Measurements from ENCODE around the gene MTARC1. TPM values are rescaled to one million over a fixed set of nuclear protein-coding genes. Genes with fewer than 3 reads are reported as not detected.

The MTARC1 gene
- total RNA-seq: not detected

- ATAC-seq: peak; percentile 39
- DNase-seq: no peak
- ChIA-PET CTCF (no interaction called here), POLR2A (interaction anchor here (0.7 kb wide), 1 partner anchor 681 kb away, joined by 3 read pairs; no protein-coding TSS in a partner anchor)
- Mint-ChIP-seq H3K27ac (no peak within 1 kb of the TSS), H3K4me1 (ENCODE audit: low read depth) (peaks cover 1% of the 10 kb centered on the region), H3K4me3 (no peak within 1 kb of the TSS), H3K27me3 (ENCODE audit: low read depth) (peaks cover 53% of the 10 kb centered on the region), H3K36me3 (ENCODE audit: low read depth) (no peaks in the 10 kb centered on the region), H3K9me3 (ENCODE audit: insufficient read depth) (no peaks in the 10 kb centered on the region)
These were observed at the start of gene MTARC1 for GRCh38 chr1:220786337-220787068. TSS of gene MTARC1 (plus strand) at chr1:220786913. CDS start at chr1:220786945, 32 bp downstream.

GRCh38 chr1:220741349-220741748, 45.4 kb upstream of the MTARC1 start:
- peaks cover 13% of the 10 kb centered on the region for H3K27me3 Mint-ChIP-seq (ENCODE audit: low read depth)
- no peak overlapping the region for H3K27ac Mint-ChIP-seq
- no peaks in the 10 kb centered on the region for H3K36me3 Mint-ChIP-seq (ENCODE audit: low read depth)
- DNase-seq: no peak
- no peaks in the 10 kb centered on the region for H3K4me1 Mint-ChIP-seq (ENCODE audit: low read depth)
- no peak overlapping the region for H3K4me3 Mint-ChIP-seq
- POLR2A ChIA-PET: no interaction called here
- no peak for ATAC-seq
- CTCF ChIA-PET: interaction anchor here (2.8 kb wide), 1 partner anchor 8 kb away, joined by 10 read pairs; no protein-coding TSS in a partner anchor
- H3K9me3 Mint-ChIP-seq (ENCODE audit: insufficient read depth): no peaks in the 10 kb centered on the region

- no peak for ATAC-seq
- no peaks in the 10 kb centered on the region for H3K4me1 Mint-ChIP-seq (ENCODE audit: low read depth)
- DNase-seq: no peak
- no peaks in the 10 kb centered on the region for H3K36me3 Mint-ChIP-seq (ENCODE audit: low read depth)
- peaks cover 17% of the 10 kb centered on the region for H3K27me3 Mint-ChIP-seq (ENCODE audit: low read depth)
- H3K27ac Mint-ChIP-seq: no peak overlapping the region
- POLR2A ChIA-PET: no interaction called here
- H3K9me3 Mint-ChIP-seq (ENCODE audit: insufficient read depth): no peaks in the 10 kb centered on the region
- CTCF ChIA-PET: interaction anchor here (2.8 kb wide), 1 partner anchor 9 kb away, joined by 10 read pairs; no protein-coding TSS in a partner anchor
- H3K4me3 Mint-ChIP-seq: no peak overlapping the region
These were observed 44.9 kb upstream of the MTARC1 start for GRCh38 chr1:220741825-220742224.

- ChIA-PET CTCF (interaction anchor here (2.8 kb wide), 1 partner anchor 9 kb away, joined by 10 read pairs; no protein-coding TSS in a partner anchor), POLR2A (no interaction called here)
- Mint-ChIP-seq H3K36me3 (ENCODE audit: low read depth) (no peaks in the 10 kb centered on the region), H3K4me3 (no peak overlapping the region), H3K27ac (no peak overlapping the region), H3K9me3 (ENCODE audit: insufficient read depth) (no peaks in the 10 kb centered on the region), H3K27me3 (ENCODE audit: low read depth) (peaks cover 22% of the 10 kb centered on the region), H3K4me1 (ENCODE audit: low read depth) (no peaks in the 10 kb centered on the region)
- ATAC-seq (no peak), DNase-seq (no peak)
These were observed 44.2 kb upstream of the MTARC1 start for GRCh38 chr1:220742520-220742919.

- H3K27ac Mint-ChIP-seq: no peak overlapping the region
These were observed 39.9 kb upstream of the MTARC1 start for GRCh38 chr1:220746851-220747250.

GRCh38 chr1:220747437-220748088, 39.1 kb upstream of the MTARC1 start:
- Mint-ChIP-seq H3K36me3 (ENCODE audit: low read depth) (no peaks in the 10 kb centered on the region), H3K4me3 (no peak overlapping the region), H3K4me1 (ENCODE audit: low read depth) (peaks cover 8% of the 10 kb centered on the region), H3K27ac (no peak overlapping the region), H3K27me3 (ENCODE audit: low read depth) (peaks cover 55% of the 10 kb centered on the region), H3K9me3 (ENCODE audit: insufficient read depth) (no peaks in the 10 kb centered on the region)
- POLR2A ChIA-PET: no interaction called here
- CTCF ChIA-PET: interaction anchor here (1.9 to 3.3 kb wide), 2 partner anchors 14 to 28 kb away, joined by 7 to 15 read pairs; no protein-coding TSS in a partner anchor
- ATAC-seq: no peak
- DNase-seq: no peak

More at GRCh38 chr1:220746851-220747250, 39.9 kb upstream of the MTARC1 start:
- POLR2A ChIA-PET: no interaction called here
- H3K27me3 Mint-ChIP-seq (ENCODE audit: low read depth): peaks cover 50% of the 10 kb centered on the region
- ATAC-seq: no peak
- no peaks in the 10 kb centered on the region for H3K9me3 Mint-ChIP-seq (ENCODE audit: insufficient read depth)
- H3K36me3 Mint-ChIP-seq (ENCODE audit: low read depth): no peaks in the 10 kb centered on the region
- DNase-seq: no peak
- no peak overlapping the region for H3K4me3 Mint-ChIP-seq
- H3K4me1 Mint-ChIP-seq (ENCODE audit: low read depth): peaks cover 8% of the 10 kb centered on the region
- CTCF ChIA-PET: interaction anchor here (1.1 to 3.3 kb wide), 3 partner anchors 14 to 32 kb away, joined by 3 to 15 read pairs (median 7); no protein-coding TSS in a partner anchor

GRCh38 chr1:220748089-220748934, 38.4 kb upstream of the MTARC1 start, which contains the start of gene MTARC2:
TSS of gene MTARC2 (plus strand) at chr1:220748322. CDS start at chr1:220748532, 210 bp downstream.
- Mint-ChIP-seq H3K27me3 (ENCODE audit: low read depth) (peaks cover 55% of the 10 kb centered on the region), H3K36me3 (ENCODE audit: low read depth) (no peaks in the 10 kb centered on the region), H3K4me3 (peak within 1 kb of the TSS; percentile 4), H3K27ac (no peak within 1 kb of the TSS), H3K4me1 (ENCODE audit: low read depth) (peaks cover 8% of the 10 kb centered on the region), H3K9me3 (ENCODE audit: insufficient read depth) (no peaks in the 10 kb centered on the region)
- CTCF ChIA-PET: interaction anchor here (1.9 to 3.3 kb wide), 2 partner anchors 15 to 27 kb away, joined by 7 to 15 read pairs; no protein-coding TSS in a partner anchor
- ATAC-seq (peak; percentile 71), DNase-seq (no peak)
- POLR2A ChIA-PET: no interaction called here

- ChIA-PET POLR2A (no interaction called here), CTCF (interaction anchor here (3.3 kb wide), 1 partner anchor 16 kb away, joined by 15 read pairs; no protein-coding TSS in a partner anchor)
- DNase-seq: no peak
- H3K4me1 Mint-ChIP-seq (ENCODE audit: low read depth): peaks cover 8% of the 10 kb centered on the region
- no peaks in the 10 kb centered on the region for H3K9me3 Mint-ChIP-seq (ENCODE audit: insufficient read depth)
- H3K27me3 Mint-ChIP-seq (ENCODE audit: low read depth): peaks cover 55% of the 10 kb centered on the region
- no peak for ATAC-seq
- no peak overlapping the region for H3K4me3 Mint-ChIP-seq
- H3K27ac Mint-ChIP-seq: no peak overlapping the region
- no peaks in the 10 kb centered on the region for H3K36me3 Mint-ChIP-seq (ENCODE audit: low read depth)
These were observed 37.8 kb upstream of the MTARC1 start for GRCh38 chr1:220748936-220749335.

GRCh38 chr1:220750131-220750515, 36.6 kb upstream of the MTARC1 start:
- Mint-ChIP-seq H3K27ac (no peak overlapping the region), H3K36me3 (ENCODE audit: low read depth) (no peaks in the 10 kb centered on the region), H3K4me1 (ENCODE audit: low read depth) (peaks cover 8% of the 10 kb centered on the region), H3K9me3 (ENCODE audit: insufficient read depth) (no peaks in the 10 kb centered on the region), H3K27me3 (ENCODE audit: low read depth) (peaks cover 53% of the 10 kb centered on the region), H3K4me3 (no peak overlapping the region)
- POLR2A ChIA-PET: no interaction called here
- ATAC-seq: no peak
- no peak for DNase-seq
- CTCF ChIA-PET: no interaction called here

GRCh38 chr1:220751111-220751510, 35.6 kb upstream of the MTARC1 start:
- ChIA-PET POLR2A (no interaction called here), CTCF (no interaction called here)
- Mint-ChIP-seq H3K36me3 (ENCODE audit: low read depth) (no peaks in the 10 kb centered on the region), H3K27me3 (ENCODE audit: low read depth) (peaks cover 56% of the 10 kb centered on the region), H3K27ac (no peak overlapping the region), H3K9me3 (ENCODE audit: insufficient read depth) (no peaks in the 10 kb centered on the region), H3K4me3 (no peak overlapping the region), H3K4me1 (ENCODE audit: low read depth) (peaks cover 8% of the 10 kb centered on the region)
- ATAC-seq (no peak), DNase-seq (no peak)

- Mint-ChIP-seq H3K4me3 (no peak overlapping the region), H3K27me3 (ENCODE audit: low read depth) (peaks cover 30% of the 10 kb centered on the region), H3K27ac (no peak overlapping the region), H3K4me1 (ENCODE audit: low read depth) (no peaks in the 10 kb centered on the region), H3K9me3 (ENCODE audit: insufficient read depth) (no peaks in the 10 kb centered on the region), H3K36me3 (ENCODE audit: low read depth) (no peaks in the 10 kb centered on the region)
- DNase-seq (no peak), ATAC-seq (no peak)
- ChIA-PET POLR2A (interaction anchor here (0.7 kb wide), 1 partner anchor 44 kb away, joined by 3 read pairs; no protein-coding TSS in a partner anchor), CTCF (interaction anchor here (1.0 kb wide), 1 partner anchor 21 kb away, joined by 4 read pairs; no protein-coding TSS in a partner anchor)
These were observed 32.3 kb upstream of the MTARC1 start for GRCh38 chr1:220754212-220754917.

Measured in activated CD8-positive, alpha-beta T cell treated with anti-CD3 and anti-CD28 coated beads, Interleukin-2, amount 10 ng/mL, durations not matched to agents 7 days and 5 days (primary cell).